ENCODE data around the gene GRID1. TPM values are rescaled to one million over a fixed set of nuclear protein-coding genes. Genes with fewer than 3 reads are reported as not detected.
A peak's percentile ranks its signal among the peaks of the same experiment; 100 is the strongest.

Gene GRID1
- total and polyA plus RNA-seq, 11 donors: 0.69 to 3.4 (median 1.6) TPM

GRCh38 chr10:86250399-86250798 lies 116.2 kb downstream of the GRID1 start:
- H3K4me1 ChIP-seq: peaks cover 0 to 6% (median 0%) of the 10 kb centered on the region in 12 donors
- ATAC-seq (peak in 1 of 4 donors; percentile 42), DNase-seq (no peak)
- H3K27me3 ChIP-seq: no peaks in the 10 kb centered on the region
- 67 to 68% (median 68%) methylated on average over 10 to 15 of the region's 15 CpGs for WGBS, 4 donors
- H3K9me3 ChIP-seq: no peaks in the 10 kb centered on the region
- intact Hi-C loops (cut with DNase I): no loop called here
- H3K4me3 ChIP-seq: no peak overlapping the region
- TF ChIP-seq CTCF (IDR thresholded peaks at IDR 0.05) (no peak), POLR2A (IDR thresholded peaks at IDR 0.05) (no peak)
- no peak overlapping the region for H3K27ac ChIP-seq
- no peaks in the 10 kb centered on the region for H3K36me3 ChIP-seq

GRCh38 chr10:86249794-86250193 lies 116.8 kb downstream of the GRID1 start:
- no peak for DNase-seq
- TF ChIP-seq CTCF (IDR thresholded peaks at IDR 0.05): no peak
- TF ChIP-seq POLR2A (IDR thresholded peaks at IDR 0.05): no peak
- Histone ChIP-seq H3K27ac (no peak overlapping the region), H3K4me3 (no peak overlapping the region), H3K36me3 (no peaks in the 10 kb centered on the region), H3K9me3 (no peaks in the 10 kb centered on the region), H3K4me1 (peaks cover 0 to 6% (median 0%) of the 10 kb centered on the region in 12 donors), H3K27me3 (no peaks in the 10 kb centered on the region)
- no peak for ATAC-seq
- intact Hi-C loops (cut with DNase I): no loop called here

GRCh38 chr10:86248062-86248461 lies 118.5 kb downstream of the GRID1 start:
- 85 to 92% (median 90%) methylated on average over 5 of the region's 5 CpGs for WGBS, 4 donors
- Histone ChIP-seq H3K9me3 (no peaks in the 10 kb centered on the region), H3K27me3 (no peaks in the 10 kb centered on the region), H3K4me1 (peaks cover 0 to 6% (median 0%) of the 10 kb centered on the region in 12 donors), H3K27ac (no peak overlapping the region), H3K36me3 (no peaks in the 10 kb centered on the region), H3K4me3 (no peak overlapping the region)
- TF ChIP-seq POLR2A (IDR thresholded peaks at IDR 0.05): no peak
- no peak for TF ChIP-seq CTCF (IDR thresholded peaks at IDR 0.05)
- no peak for ATAC-seq
- DNase-seq: peak in 1 of 5 donors; percentile 17
- intact Hi-C loops (cut with DNase I): no loop called here

- Histone ChIP-seq H3K4me3 (no peak overlapping the region), H3K9me3 (no peaks in the 10 kb centered on the region), H3K27ac (no peak overlapping the region), H3K27me3 (no peaks in the 10 kb centered on the region), H3K36me3 (no peaks in the 10 kb centered on the region), H3K4me1 (peaks cover 0 to 6% (median 0%) of the 10 kb centered on the region in 12 donors)
- DNase-seq (peak in 1 of 5 donors; percentile 12), ATAC-seq (no peak)
- no peak for TF ChIP-seq POLR2A (IDR thresholded peaks at IDR 0.05)
- intact Hi-C loops (cut with DNase I): no loop called here
- WGBS, 4 donors: 87 to 100% (median 94%) methylated on average over 1 of the region's 1 CpG
Observed at GRCh38 chr10:86247588-86247987, 119.0 kb downstream of the GRID1 start.

- H3K9me3 ChIP-seq: no peaks in the 10 kb centered on the region
- no peaks in the 10 kb centered on the region for H3K27me3 ChIP-seq
- H3K4me3 ChIP-seq: no peak overlapping the region
- ATAC-seq (no peak), DNase-seq (no peak)
- WGBS, 4 donors: 72 to 82% (median 74%) methylated on average over 1 of the region's 1 CpG
- TF ChIP-seq CTCF (IDR thresholded peaks at IDR 0.05) (no peak), POLR2A (IDR thresholded peaks at IDR 0.05) (no peak)
- H3K27ac ChIP-seq: no peak overlapping the region
- peaks cover 0 to 6% (median 0%) of the 10 kb centered on the region in 12 donors for H3K4me1 ChIP-seq
- no peaks in the 10 kb centered on the region for H3K36me3 ChIP-seq
- intact Hi-C loops (cut with DNase I): no loop called here
Observed at GRCh38 chr10:86247073-86247472, 119.5 kb downstream of the GRID1 start.
